Trophoblast cell (in vitro differentiated cells and primary cell): Measurements from ENCODE around the gene CDC42EP4.

ENCODE experiments used
- DNase-seq, 2 donors: peaks; one replicate each; pipeline ENCODE4 v3.0.0-alpha.2; 2016
- H2AFZ ChIP-seq: 2 replicates; pipeline ENCODE4 v1.6.1; 2013; ENCODE audit warnings: low read length, moderate library complexity, mild to moderate bottlenecking; ENCODE audit not compliant: insufficient read depth, poor library complexity
- H2AK5ac ChIP-seq: 2 replicates; pipeline ENCODE4 v1.6.1; 2013; ENCODE audit warnings: mild to moderate bottlenecking, low read length
- H2BK120ac ChIP-seq: 2 replicates; pipeline ENCODE4 v1.6.1; 2013; ENCODE audit warnings: low read length, mild to moderate bottlenecking, moderate library complexity; ENCODE audit not compliant: insufficient read depth, poor library complexity
- H2BK12ac ChIP-seq: 2 replicates; pipeline ENCODE4 v1.6.1; 2013; ENCODE audit warnings: mild to moderate bottlenecking, low read length, moderate library complexity
- H2BK5ac ChIP-seq: 2 replicates; pipeline ENCODE4 v1.6.1; 2013; ENCODE audit warnings: low read length, low read depth, moderate library complexity, mild to moderate bottlenecking; ENCODE audit not compliant: poor library complexity
- H3K14ac ChIP-seq: 2 replicates; pipeline ENCODE4 v1.6.1; 2013; ENCODE audit warnings: mild to moderate bottlenecking, low read length
- H3K18ac ChIP-seq: 2 replicates; pipeline ENCODE4 v1.6.1; 2013; ENCODE audit warnings: mild to moderate bottlenecking, low read length
- H3K23ac ChIP-seq: 2 replicates; pipeline ENCODE4 v1.6.1; 2013; ENCODE audit warnings: low read length
- H3K27ac ChIP-seq: 2 replicates; pipeline ENCODE4 v1.5.1; 2013; ENCODE audit warnings: low read depth, mild to moderate bottlenecking, inconsistent platforms, low read length, moderate library complexity
- H3K27me3 ChIP-seq: 2 replicates; pipeline ENCODE4 v1.6.1; 2013; ENCODE audit warnings: inconsistent platforms, mild to moderate bottlenecking, low read length, moderate library complexity; ENCODE audit not compliant: insufficient read depth
- H3K36me3 ChIP-seq, 2 experiments: 1 replicate in 1 of 2; 2 replicates in 1 of 2; pipeline ENCODE4 v1.6.1; 2013; ENCODE audit warnings: low read length in 2 of 2, mild to moderate bottlenecking in 2 of 2, moderate library complexity in 1 of 2; ENCODE audit not compliant: insufficient read depth in 2 of 2, control insufficient read depth in 1 of 2
- H3K4ac ChIP-seq: 2 replicates; pipeline ENCODE4 v1.6.1; 2013; ENCODE audit warnings: low read depth, mild to moderate bottlenecking, low read length, moderate library complexity
- H3K4me1 ChIP-seq, 2 experiments: 1 replicate in 1 of 2; 2 replicates in 1 of 2; pipeline ENCODE4 v1.6.1; 2013; ENCODE audit warnings: low read length in 2 of 2, mild to moderate bottlenecking in 2 of 2, moderate library complexity in 1 of 2; ENCODE audit not compliant: insufficient read depth in 2 of 2, control insufficient read depth in 1 of 2
- H3K4me2 ChIP-seq: 2 replicates; pipeline ENCODE4 v1.6.1; 2013; ENCODE audit warnings: inconsistent platforms, mild to moderate bottlenecking, low read length, moderate library complexity
- H3K4me3 ChIP-seq: 2 replicates; pipeline ENCODE4 v1.5.1; 2013; ENCODE audit warnings: mild to moderate bottlenecking, low read depth, low read length, inconsistent platforms
- H3K79me1 ChIP-seq: one replicate; pipeline ENCODE4 v1.6.1; 2013; ENCODE audit warnings: low read length
- H3K79me2 ChIP-seq: 2 replicates; pipeline ENCODE4 v1.6.1; 2013; ENCODE audit warnings: low read length, mild to moderate bottlenecking; ENCODE audit not compliant: control insufficient read depth, insufficient read depth, poor library complexity
- H3K9ac ChIP-seq: 2 replicates; pipeline ENCODE4 v1.6.1; 2013; ENCODE audit warnings: mild to moderate bottlenecking, low read length
- H3K9me3 ChIP-seq: 2 replicates; pipeline ENCODE4 v1.6.1; 2013; ENCODE audit warnings: low read depth, mild to moderate bottlenecking, control low read depth, inconsistent platforms, low read length; ENCODE audit not compliant: insufficient read depth
- H4K12ac ChIP-seq: 2 replicates; pipeline ENCODE4 v1.6.1; 2013; ENCODE audit warnings: low read depth, mild to moderate bottlenecking, low read length, moderate library complexity
- H4K8ac ChIP-seq: 2 replicates; pipeline ENCODE4 v1.6.1; 2013; ENCODE audit warnings: low read depth, mild to moderate bottlenecking, low read length, moderate library complexity
- H4K91ac ChIP-seq: one replicate; pipeline ENCODE4 v1.6.1; 2013; ENCODE audit warnings: low read depth, mild to moderate bottlenecking, low read length, moderate library complexity
- WGBS: extraction: QIAGEN DNeasy Blood & Tissue Kit; methylation state at CpG from one replicate; pipeline ENCODE4 v1.1.7; 2013; ENCODE audit warnings: missing lambda C conversion rate; ENCODE audit not compliant: insufficient read length, insufficient coverage; ENCODE audit errors: extremely low coverage; 5-methylcytosine and 5-hydroxymethylcytosine counted together

CDC42EP4 gene

DNA sequence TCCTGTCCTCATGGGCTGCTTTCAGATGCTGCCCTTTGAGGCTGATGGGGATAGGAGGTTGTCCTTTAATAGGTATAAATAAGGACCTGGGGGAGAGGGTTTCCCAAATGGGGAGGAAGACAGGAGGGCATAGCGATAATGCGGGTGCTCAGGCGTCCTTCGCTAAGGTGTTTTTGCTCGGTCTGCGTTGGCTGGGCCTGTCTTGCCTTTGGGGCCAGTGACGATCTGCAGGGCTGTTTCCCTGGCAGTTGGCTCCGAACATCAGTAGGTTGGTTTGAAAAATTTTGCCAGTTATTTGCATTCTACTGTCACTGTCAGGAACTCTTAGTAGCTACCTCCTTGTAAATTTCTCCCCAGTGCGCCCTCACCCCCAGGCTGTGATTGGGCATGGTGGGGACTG, 37.8 kb upstream of the CDC42EP4 start:
- H3K18ac ChIP-seq = no peak overlapping the region
- no peak overlapping the region for H2AK5ac ChIP-seq
- no peak overlapping the region for H4K91ac ChIP-seq
- no peaks in the 10 kb centered on the region for H3K27me3 ChIP-seq
- H3K4me1 ChIP-seq = no peaks in the 10 kb centered on the region
- H2BK12ac ChIP-seq = no peak overlapping the region
- H4K8ac ChIP-seq = no peak overlapping the region
- no peak overlapping the region for H3K14ac ChIP-seq
- no peak overlapping the region for H4K12ac ChIP-seq
- H2BK120ac ChIP-seq = no peak overlapping the region
- WGBS = no CpG with 5 or more reads among the region's 9 CpGs
- no peak for DNase-seq
- no peak overlapping the region for H3K27ac ChIP-seq
- no peaks in the 10 kb centered on the region for H3K79me2 ChIP-seq
- no peak overlapping the region for H3K4me2 ChIP-seq
- no peaks in the 10 kb centered on the region for H3K9me3 ChIP-seq
- no peak overlapping the region for H2AFZ ChIP-seq
- H3K9ac ChIP-seq = no peak overlapping the region
- no peak overlapping the region for H3K23ac ChIP-seq
- no peaks in the 10 kb centered on the region for H3K79me1 ChIP-seq
- no peak overlapping the region for H2BK5ac ChIP-seq
- no peak overlapping the region for H3K4ac ChIP-seq
- H3K36me3 ChIP-seq = peaks cover 0 to 2% of the 10 kb centered on the region in 2 experiments
- no peak overlapping the region for H3K4me3 ChIP-seq

DNA sequence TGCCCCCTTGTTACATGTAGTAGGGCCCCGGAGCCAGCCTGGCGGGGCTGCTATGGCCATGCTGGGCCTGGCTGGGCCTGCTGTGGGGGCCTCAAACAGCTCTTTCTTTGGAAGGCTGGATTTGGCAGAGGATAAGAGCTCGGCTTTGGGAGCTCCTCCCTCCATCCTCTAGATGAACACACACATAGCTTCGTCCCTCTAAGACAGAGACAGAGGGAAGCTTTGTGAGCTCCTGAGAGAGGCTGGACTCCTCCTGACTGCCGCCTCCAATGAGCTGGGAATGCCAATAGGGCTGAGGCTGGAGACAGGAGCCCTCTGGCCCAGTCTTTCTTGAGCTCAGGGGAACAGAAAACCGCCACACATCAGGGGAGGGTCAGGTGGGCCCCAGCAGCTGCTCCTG, 37.3 kb upstream of the CDC42EP4 start:
- H3K23ac ChIP-seq = no peak overlapping the region
- no peaks in the 10 kb centered on the region for H3K27me3 ChIP-seq
- H3K9me3 ChIP-seq = no peaks in the 10 kb centered on the region
- H3K27ac ChIP-seq = no peak overlapping the region
- no peak overlapping the region for H2BK12ac ChIP-seq
- no peaks in the 10 kb centered on the region for H3K79me2 ChIP-seq
- no peak overlapping the region for H3K4me2 ChIP-seq
- peak overlapping the region; percentile 33 for H2AK5ac ChIP-seq
- no CpG with 5 or more reads among the region's 6 CpGs for WGBS
- DNase-seq = no peak
- no peak overlapping the region for H3K4me3 ChIP-seq
- H3K4me1 ChIP-seq = peaks cover 4 to 5% of the 10 kb centered on the region in 2 experiments
- H4K8ac ChIP-seq = no peak overlapping the region
- no peak overlapping the region for H3K18ac ChIP-seq
- H4K91ac ChIP-seq = no peak overlapping the region
- no peaks in the 10 kb centered on the region for H3K79me1 ChIP-seq
- no peak overlapping the region for H3K4ac ChIP-seq
- peaks cover 0 to under 1% of the 10 kb centered on the region in 2 experiments for H3K36me3 ChIP-seq
- H3K14ac ChIP-seq = no peak overlapping the region
- H2BK5ac ChIP-seq = no peak overlapping the region
- no peak overlapping the region for H2AFZ ChIP-seq
- no peak overlapping the region for H2BK120ac ChIP-seq
- H4K12ac ChIP-seq = no peak overlapping the region
- no peak overlapping the region for H3K9ac ChIP-seq

DNA sequence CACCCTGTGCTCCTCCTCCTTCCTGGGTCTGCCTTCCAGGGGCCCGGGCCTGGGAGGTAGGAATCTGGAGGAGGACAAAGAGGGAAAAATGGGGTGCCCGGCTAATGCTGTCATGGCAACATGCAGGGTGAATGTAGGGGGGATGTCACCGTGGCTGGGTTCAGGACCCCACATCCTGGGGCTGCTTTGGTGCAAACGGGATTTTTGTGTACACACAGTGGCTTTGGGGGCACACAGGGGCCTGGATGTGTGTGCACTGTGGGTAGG, 37.0 kb upstream of the CDC42EP4 start:
- no CpG with 5 or more reads among the region's 4 CpGs for WGBS
- Histone ChIP-seq H3K4me1 (peaks cover 8 to 9% of the 10 kb centered on the region in 2 experiments), H2BK120ac (no peak overlapping the region), H3K4me2 (no peak overlapping the region), H3K36me3 (no peaks in the 10 kb centered on the region), H3K27me3 (no peaks in the 10 kb centered on the region), H4K12ac (no peak overlapping the region), H2BK5ac (no peak overlapping the region), H3K27ac (no peak overlapping the region), H3K14ac (no peak overlapping the region), H3K79me2 (no peaks in the 10 kb centered on the region), H4K8ac (no peak overlapping the region), H2BK12ac (no peak overlapping the region), H3K4me3 (no peak overlapping the region), H3K9ac (no peak overlapping the region), H2AFZ (no peak overlapping the region), H3K79me1 (no peaks in the 10 kb centered on the region), H3K9me3 (no peaks in the 10 kb centered on the region), H3K23ac (no peak overlapping the region), H3K4ac (no peak overlapping the region), H4K91ac (no peak overlapping the region), H3K18ac (no peak overlapping the region), H2AK5ac (peak overlapping the region; percentile 33)
- DNase-seq = no peak

GRCh38 chr17:73348018-73348828, 36.4 kb upstream of the CDC42EP4 start:
- H2BK12ac ChIP-seq = no peak overlapping the region
- no peak for DNase-seq

More at GRCh38 chr17:73348018-73348828, 36.4 kb upstream of the CDC42EP4 start:
- Histone ChIP-seq H3K14ac (no peak overlapping the region), H3K4me3 (no peak overlapping the region), H3K4me2 (no peak overlapping the region), H3K79me1 (peaks cover 5% of the 10 kb centered on the region), H2AFZ (no peak overlapping the region), H4K12ac (no peak overlapping the region), H4K8ac (no peak overlapping the region), H2BK120ac (no peak overlapping the region), H3K4ac (no peak overlapping the region), H3K36me3 (no peaks in the 10 kb centered on the region), H2AK5ac (no peak overlapping the region), H3K27me3 (no peaks in the 10 kb centered on the region), H2BK5ac (no peak overlapping the region), H3K27ac (no peak overlapping the region), H3K18ac (no peak overlapping the region), H3K23ac (no peak overlapping the region), H3K9ac (no peak overlapping the region), H3K9me3 (no peaks in the 10 kb centered on the region), H3K4me1 (peaks cover 13 to 14% of the 10 kb centered on the region in 2 experiments), H3K79me2 (no peaks in the 10 kb centered on the region), H4K91ac (no peak overlapping the region)
- no CpG with 5 or more reads among the region's 19 CpGs for WGBS
